GM21576 (cell line): ENCODE measurements around the gene TRABD2A.
"Not testable (repeated sequence)": the region's sequence is repeated elsewhere in the genome, so short reads cannot be mapped to it uniquely, and the experiment has no call there.

Experiments
- ATAC-seq: cut with Tn5 transposase; IDR thresholded peaks from one replicate; pipeline ENCODE4 v1.9.1; 2021; ENCODE audit warnings: mild to moderate bottlenecking, moderate library complexity; ENCODE audit not compliant: unreplicated experiment

TRABD2A gene

DNA sequence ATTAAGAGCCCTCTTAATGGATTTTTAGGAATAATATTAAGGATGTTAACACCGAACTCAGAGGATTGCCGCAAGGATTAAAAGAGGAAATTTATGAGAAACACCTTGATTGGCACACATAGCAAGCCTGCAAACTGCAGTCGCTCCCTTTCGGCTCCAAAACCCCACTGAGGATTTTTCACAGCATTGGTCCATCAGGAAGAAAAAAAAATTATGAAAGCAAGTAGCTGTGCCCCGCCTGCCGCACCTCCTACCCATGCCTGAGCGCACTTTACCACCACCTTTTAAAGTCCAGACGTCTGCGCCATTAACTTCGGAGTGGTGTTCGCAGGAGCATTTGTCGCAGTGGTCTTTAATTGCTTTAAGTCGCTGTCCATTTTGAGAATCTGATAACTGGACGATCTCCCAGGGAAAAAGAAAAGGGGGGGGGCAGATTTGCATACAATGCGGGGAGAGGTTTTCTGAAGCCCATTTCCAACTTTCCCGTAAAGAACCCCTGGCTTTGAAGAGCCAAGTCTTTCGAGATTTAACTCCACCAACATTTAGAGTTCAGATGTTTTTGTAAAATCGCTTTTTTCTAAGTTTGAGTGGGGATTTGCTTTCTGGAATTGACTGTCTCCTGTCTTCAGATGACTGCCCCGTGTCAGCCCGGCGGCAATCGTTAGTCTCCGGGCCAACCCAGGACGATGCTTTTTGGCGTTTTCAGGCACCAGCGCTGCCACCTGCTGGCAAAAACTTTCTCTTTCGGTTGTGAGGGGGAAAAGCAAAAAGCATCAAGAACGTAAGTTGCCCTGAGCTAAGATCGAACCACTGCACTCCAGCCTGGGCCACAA, 913 bp upstream of the TRABD2A start:
- ATAC-seq, result peak; percentile 64

DNA sequence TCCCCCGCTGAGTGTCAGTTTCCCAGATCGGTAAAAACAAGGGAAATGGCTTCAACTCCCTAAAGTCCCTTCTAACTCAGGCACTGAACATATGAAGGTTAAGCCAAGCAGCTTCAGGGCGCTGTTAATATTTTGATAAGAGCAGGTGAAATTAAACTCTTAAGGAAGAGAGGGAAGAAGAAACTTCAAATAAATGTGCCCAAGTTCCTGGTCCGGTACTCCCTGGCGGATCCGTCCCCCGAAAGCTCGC, 564 bp downstream of the TRABD2A start:
- no peak for ATAC-seq

DNA sequence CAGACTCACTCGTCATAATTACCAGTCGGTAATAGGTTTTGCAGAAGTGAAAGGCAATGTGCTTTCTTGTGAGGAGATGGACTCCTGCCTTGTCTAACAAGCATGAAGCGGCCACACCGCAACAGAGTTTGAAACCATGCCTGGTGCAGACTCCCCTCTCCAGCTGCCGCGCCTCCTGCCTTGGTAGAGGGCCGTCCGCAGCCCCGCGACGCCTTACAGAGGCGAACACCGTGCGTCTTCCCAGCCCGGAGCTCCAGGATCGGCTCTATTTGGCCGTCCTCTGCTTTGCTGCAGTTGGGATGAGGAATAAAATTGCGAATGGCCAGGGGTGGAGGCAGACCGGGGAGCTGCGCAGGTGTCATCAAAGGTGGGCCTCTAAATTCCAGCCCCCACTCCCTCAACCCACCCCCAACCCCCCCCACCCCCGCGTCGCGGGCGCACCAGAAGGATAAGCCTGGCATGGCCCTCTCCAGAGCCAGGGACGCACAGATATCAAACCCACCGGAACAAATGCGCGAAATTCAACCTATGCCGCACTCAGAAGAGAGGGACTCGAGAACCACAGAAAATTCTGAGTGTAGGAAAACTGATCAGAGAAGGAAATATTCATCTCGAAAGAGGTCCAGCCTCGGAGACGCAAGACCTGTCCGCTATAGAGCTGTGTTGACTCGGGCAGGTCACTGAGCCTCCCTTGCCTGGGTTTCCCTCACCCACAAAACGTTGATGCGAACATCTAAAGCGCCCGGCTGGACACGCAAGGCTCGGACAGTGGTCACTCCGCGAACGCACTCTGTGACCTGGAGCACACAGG, 1.1 kb downstream of the TRABD2A start:
- peak; percentile 57 for ATAC-seq

- ATAC-seq, result no peak
These were observed 1.8 kb downstream of the TRABD2A start for GRCh38 chr2:84878896-84879583.

- ATAC-seq, result no peak
These were observed 2.4 kb downstream of the TRABD2A start for GRCh38 chr2:84878459-84878858.

- no peak for ATAC-seq
These were observed 4.5 kb downstream of the TRABD2A start for GRCh38 chr2:84876369-84876768.

DNA sequence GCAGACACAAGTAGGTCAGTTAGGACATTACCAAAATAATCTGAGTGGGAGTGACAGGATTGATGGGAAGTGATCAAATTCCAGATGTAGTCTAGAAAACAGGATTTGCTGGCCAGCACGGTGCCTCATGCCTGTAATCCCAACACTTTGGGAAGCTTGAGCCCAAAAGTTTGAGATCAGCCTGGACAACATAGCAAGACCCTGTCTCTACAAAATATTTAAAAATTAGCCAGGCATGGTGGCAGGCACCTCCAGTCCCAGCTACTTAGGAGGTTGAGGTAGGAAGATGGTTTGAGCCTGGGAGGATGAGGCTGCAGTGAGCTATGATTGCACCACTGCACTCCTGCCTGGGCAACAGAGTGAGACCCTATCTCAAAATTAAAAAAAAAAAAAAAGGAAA, 5.3 kb downstream of the TRABD2A start:
- ATAC-seq, result not testable (repeated sequence)

GRCh38 chr2:84875213-84875560, 5.7 kb downstream of the TRABD2A start:
- ATAC-seq, result no peak

DNA sequence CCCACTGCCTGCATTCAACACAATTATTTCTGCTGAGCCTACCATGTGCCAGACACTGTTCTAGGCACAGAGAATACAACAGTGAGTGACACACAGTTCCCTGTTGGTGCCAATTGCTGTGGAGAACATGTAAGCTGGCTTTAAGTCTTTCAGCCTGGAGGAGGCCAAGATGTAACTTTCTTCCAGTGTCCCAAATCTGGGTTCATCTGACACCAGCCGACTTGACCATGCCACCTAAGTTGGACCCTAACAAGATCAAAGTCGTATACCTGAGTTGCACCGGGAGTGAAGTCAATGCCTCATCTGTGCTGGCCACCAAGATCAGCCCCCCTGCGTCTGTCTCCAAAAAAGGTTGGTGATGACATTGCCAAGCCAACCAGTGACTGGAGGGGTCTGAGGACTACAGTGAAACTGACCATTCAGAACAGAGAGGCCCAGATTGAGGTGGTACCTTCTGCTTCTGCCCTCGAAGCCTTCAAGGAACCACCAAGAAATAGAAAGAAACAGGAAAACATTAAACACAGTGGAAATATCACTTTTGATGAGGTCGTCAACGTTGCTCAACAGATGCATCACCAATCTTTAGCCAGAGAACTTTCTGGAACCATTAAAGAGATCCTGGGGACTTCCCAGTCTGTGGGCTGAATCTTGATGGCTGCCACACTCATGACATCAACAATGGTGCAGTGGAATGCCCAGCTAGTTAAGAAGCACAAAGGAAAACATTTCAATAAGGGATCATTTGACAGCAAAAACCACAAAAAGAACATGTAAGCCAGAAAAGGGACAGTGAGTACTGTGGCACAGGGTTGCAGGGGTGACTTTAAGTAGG, 6.3 kb downstream of the TRABD2A start:
- no peak for ATAC-seq

- no peak for ATAC-seq
These were observed 7.5 kb downstream of the TRABD2A start for GRCh38 chr2:84873350-84873749.

GRCh38 chr2:84872691-84873090, 8.2 kb downstream of the TRABD2A start:
- not testable (repeated sequence) for ATAC-seq

- ATAC-seq, result no peak
These were observed 10.6 kb downstream of the TRABD2A start for GRCh38 chr2:84870306-84870705.

DNA sequence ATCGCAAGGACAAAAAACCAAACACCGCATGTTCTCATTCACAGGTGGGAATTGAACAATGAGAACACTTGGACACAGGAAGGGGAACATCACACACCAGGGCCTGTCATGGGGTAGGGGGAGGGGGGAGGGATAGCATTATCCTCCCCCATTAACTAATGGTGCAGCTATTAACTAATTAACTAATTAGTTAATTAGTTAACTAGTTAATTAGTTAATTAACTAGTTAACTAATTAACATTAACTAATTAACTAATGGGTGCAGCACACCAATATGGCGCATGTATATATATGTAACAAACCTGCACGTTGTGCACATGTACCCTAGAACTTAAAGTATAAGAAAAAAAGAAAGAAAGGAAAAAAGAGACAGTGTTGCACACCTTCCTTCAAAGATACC, 12.6 kb downstream of the TRABD2A start:
- ATAC-seq, result not testable (repeated sequence)

DNA sequence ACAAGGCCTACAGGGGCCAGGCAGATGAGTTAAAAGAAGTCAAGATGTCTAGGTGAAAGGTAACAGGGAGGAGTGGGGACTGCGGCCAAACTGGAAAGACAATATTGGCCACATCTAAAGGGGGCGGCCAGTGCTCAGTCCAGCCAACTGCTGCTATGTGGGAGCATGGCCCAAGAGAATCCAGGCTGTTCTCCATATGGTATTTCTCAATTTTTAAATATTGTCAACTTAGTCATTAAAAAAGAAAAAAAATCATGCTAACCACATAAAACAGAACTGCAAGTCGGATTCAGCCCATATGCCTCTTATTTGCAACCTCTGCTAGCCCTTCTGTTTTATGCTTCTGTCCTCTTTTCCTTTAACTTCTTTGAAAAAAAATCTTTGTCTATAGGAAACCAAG, 14.8 kb downstream of the TRABD2A start:
- no peak for ATAC-seq

- no peak for ATAC-seq
These were observed 15.6 kb downstream of the TRABD2A start for GRCh38 chr2:84865181-84865783.

DNA sequence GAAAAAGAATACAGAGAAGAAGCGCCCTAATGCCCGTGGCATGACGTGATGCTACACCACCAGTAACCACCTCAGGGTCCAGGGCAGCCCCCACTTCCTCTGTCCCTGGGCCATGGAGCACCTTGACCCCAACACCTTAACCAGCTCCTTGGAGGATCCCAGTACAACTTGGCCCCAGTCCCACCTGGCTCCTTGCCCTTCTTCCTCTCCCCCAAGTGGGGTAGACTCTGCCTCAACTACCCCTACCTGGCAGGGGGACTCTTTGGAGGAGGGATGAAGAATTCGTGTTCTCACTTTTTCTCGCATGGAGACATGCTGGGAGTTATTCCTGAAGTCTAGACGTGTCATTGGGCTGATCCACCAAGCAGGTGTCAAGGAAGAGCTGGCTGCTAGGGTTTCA, 18.9 kb downstream of the TRABD2A start:
- no peak for ATAC-seq

DNA sequence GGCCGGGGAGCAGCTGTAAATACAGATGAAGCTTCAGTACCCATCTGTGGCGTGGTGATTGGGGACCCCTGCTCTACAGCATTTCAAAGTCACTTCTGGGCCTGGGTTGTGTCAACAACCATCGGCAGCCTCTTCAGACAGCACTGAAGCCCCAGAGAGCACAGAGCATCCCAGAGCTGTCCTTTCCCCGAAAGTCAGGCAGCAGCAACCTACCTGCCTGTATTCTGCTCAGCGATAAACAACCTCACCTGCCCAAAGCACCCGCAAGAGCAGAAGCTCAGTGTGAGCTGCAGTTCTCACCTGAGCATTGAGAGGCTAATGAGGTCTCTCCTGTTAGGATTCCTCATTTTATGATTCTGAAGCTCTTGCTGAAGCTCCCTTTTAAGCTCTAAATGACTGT, 19.3 kb downstream of the TRABD2A start:
- ATAC-seq, result no peak

GRCh38 chr2:84858937-84859336, 21.9 kb downstream of the TRABD2A start:
- no peak for ATAC-seq

- ATAC-seq, result no peak
These were observed 22.8 kb downstream of the TRABD2A start for GRCh38 chr2:84858123-84858522.

GRCh38 chr2:84857566-84857965, 23.3 kb downstream of the TRABD2A start:
- ATAC-seq, result no peak

- ATAC-seq, result no peak
These were observed 24.1 kb downstream of the TRABD2A start for GRCh38 chr2:84856787-84857186.
